Psoas muscle (tissue), 8 donors: Measurements from ENCODE around the gene BNIP2. TPM values are rescaled to one million over a fixed set of nuclear protein-coding genes. Genes with fewer than 3 reads are reported as not detected.

ENCODE experiments used
- ATAC-seq, 4 donors: fragments of 200-7000 bp; cut with Tn5 transposase; one replicate each; pipeline ENCODE4 v1.9.1; 2020; ENCODE audit warnings: moderate library complexity in 3 of 4, mild to moderate bottlenecking in 2 of 4
- DNase-seq, 2 donors: peaks; one replicate each; pipeline ENCODE4 v3.0.0-alpha.2; 2020
- H3K27ac ChIP-seq: fragments of 200-600 bp; one replicate; pipeline ENCODE4 v1.8.0; 2022
- H3K27me3 ChIP-seq, 3 donors: fragments of 200-600 bp in 1 of 3; one replicate each; pipeline versions ENCODE4 v1.6.1 to v1.8.0; 2013 to 2022; ENCODE audit warnings: low read length in 2 of 3, mild to moderate bottlenecking in 2 of 3, moderate library complexity in 1 of 3; ENCODE audit not compliant: insufficient read depth in 3 of 3
- H3K36me3 ChIP-seq, 2 donors: fragments of 200-600 bp in 1 of 2; one replicate each; pipeline versions ENCODE4 v1.6.1 to v1.8.0; 2013 to 2022; ENCODE audit warnings: low read depth in 1 of 2, mild to moderate bottlenecking in 1 of 2, moderate library complexity in 1 of 2; ENCODE audit not compliant: insufficient read depth in 1 of 2
- H3K4me1 ChIP-seq: fragments of 200-600 bp; one replicate; pipeline ENCODE4 v1.8.0; 2022
- H3K4me3 ChIP-seq: fragments of 200-600 bp; one replicate; pipeline ENCODE4 v1.8.0; 2022; ENCODE audit warnings: mild to moderate bottlenecking
- H3K9me3 ChIP-seq: fragments of 200-600 bp; one replicate; pipeline ENCODE4 v1.8.0; 2022
- CTCF ChIP-seq: fragments of 200-600 bp; IDR thresholded peaks from one replicate; pipeline ENCODE4 v1.8.0; 2022; ENCODE audit warnings: antibody characterized with exemption
- WGBS, 3 donors: extraction: QIAGEN DNeasy Blood & Tissue Kit; methylation state at CpG; one replicate each; pipeline versions ENCODE4 v1.1.6 to v1.1.7; 2013; 5-methylcytosine and 5-hydroxymethylcytosine counted together
- intact Hi-C, 2 donors: fragments of 100-400 bp; cut with DNase I; formaldehyde crosslinking; loops; one replicate each; pipeline versions ENCODE4 v1.11.0 to v1.14.2; 2022
- polyA plus RNA-seq, 3 donors: library from polyadenylated mRNA; stranded (reverse); fragments of 200-250 nt; gene quantifications; one replicate each; pipeline ENCODE4 v1.2.3, GENCODE V29; 2013
- total RNA-seq, 4 donors: library from RNA; stranded (reverse); fragmentation: NEBNext Ultra II Directional in 2 of 4; extraction: Animal tissue kit (Norgen Biotek cat#: 25700) in 2 of 4; gene quantifications; one replicate each; pipeline versions ENCODE4 v1.2.1 to v1.2.4, GENCODE V29; 2021 to 2023
- donor health status: healthy with polysubstance abuse.
- donor health status: DM: no; HTN: no; CAD: no; lungs with moderate emphysema.
- donor health status: Bipolar disorder and iron deficiency.
- donor health status: healthy.
- donor health status: DM: yes; HTN: yes; CAD: no.
- donor health status: DM: no; HTN: no; CAD: no.
- donor health status: DM: no; HTN: no; CAD: no.
- donor health status: DM: yes; HTN: yes; CAD: no.

BNIP2 gene
- total and polyA plus RNA-seq, 7 donors = 39.0 to 100 (median 73.8) TPM

- peaks cover 14% of the 10 kb centered on the region for H3K4me1 ChIP-seq
- DNase-seq = no peak
- no peaks in the 10 kb centered on the region for H3K36me3 ChIP-seq
- no peaks in the 10 kb centered on the region for H3K9me3 ChIP-seq
- intact Hi-C loops = loop anchor here in 1 of 2 donors (10.0 kb wide), 2 partner anchors 451 to 601 kb away; no protein-coding TSS in a partner anchor
- no peaks in the 10 kb centered on the region for H3K27me3 ChIP-seq
- no peak overlapping the region for H3K4me3 ChIP-seq
- TF ChIP-seq CTCF = no peak
- 49 to 84% (median 52%) methylated on average over 7 of the region's 7 CpGs for WGBS, 3 donors
- peak in 3 of 4 donors; percentile 18 to 64 (median 51) for ATAC-seq
- H3K27ac ChIP-seq = peak overlapping the region; percentile 72
These were observed 34.7 kb upstream of the BNIP2 start for GRCh38 chr15:59723687-59724346.

GRCh38 chr15:59722476-59722875, 33.4 kb upstream of the BNIP2 start:
- H3K4me3 ChIP-seq = no peak overlapping the region
- intact Hi-C loops = loop anchor here in 1 of 2 donors (10.0 kb wide), 2 partner anchors 452 to 602 kb away; no protein-coding TSS in a partner anchor
- H3K36me3 ChIP-seq = no peaks in the 10 kb centered on the region
- H3K27ac ChIP-seq = peak overlapping the region; percentile 65
- no peak for ATAC-seq
- TF ChIP-seq CTCF = no peak
- DNase-seq = no peak
- no peaks in the 10 kb centered on the region for H3K27me3 ChIP-seq
- no peaks in the 10 kb centered on the region for H3K9me3 ChIP-seq
- H3K4me1 ChIP-seq = peaks cover 14% of the 10 kb centered on the region
- 55 to 56% (median 55%) methylated on average over 7 of the region's 7 CpGs for WGBS, 3 donors

- H3K4me3 ChIP-seq = no peak overlapping the region
- H3K9me3 ChIP-seq = no peaks in the 10 kb centered on the region
- no peaks in the 10 kb centered on the region for H3K36me3 ChIP-seq
- WGBS, 3 donors = 53 to 70% (median 55%) methylated on average over 7 of the region's 7 CpGs
- no peak for TF ChIP-seq CTCF
- peak in 3 of 4 donors; percentile 44 to 54 (median 54) for ATAC-seq
- H3K27me3 ChIP-seq = no peaks in the 10 kb centered on the region
- H3K27ac ChIP-seq = peak overlapping the region; percentile 65
- intact Hi-C loops = loop anchor here in 1 of 2 donors (10.0 kb wide), 2 partner anchors 453 to 603 kb away; no protein-coding TSS in a partner anchor
- DNase-seq = no peak
- H3K4me1 ChIP-seq = peaks cover 14% of the 10 kb centered on the region
These were observed 32.9 kb upstream of the BNIP2 start for GRCh38 chr15:59722037-59722436.

GRCh38 chr15:59721411-59721810, 32.3 kb upstream of the BNIP2 start:
- no peak for TF ChIP-seq CTCF
- Histone ChIP-seq H3K9me3 (no peaks in the 10 kb centered on the region), H3K4me3 (no peak overlapping the region), H3K36me3 (no peaks in the 10 kb centered on the region), H3K27me3 (no peaks in the 10 kb centered on the region), H3K4me1 (peaks cover 14% of the 10 kb centered on the region), H3K27ac (peak overlapping the region; percentile 65)
- DNase-seq (no peak), ATAC-seq (no peak)
- intact Hi-C loops = loop anchor here in 1 of 2 donors (10.0 kb wide), 2 partner anchors 453 to 603 kb away; no protein-coding TSS in a partner anchor
- 60 to 82% (median 69%) methylated on average over 2 of the region's 2 CpGs for WGBS, 3 donors
